CD4-positive, CD25-positive, alpha-beta regulatory T cell (primary cell): ENCODE measurements around the gene HTR3D. TPM values are rescaled to one million over a fixed set of nuclear protein-coding genes. Genes with fewer than 3 reads are reported as not detected.
"Not testable (repeated sequence)": the region's sequence is repeated elsewhere in the genome, so short reads cannot be mapped to it uniquely, and the experiment has no call there.

Experiments used
- ATAC-seq, 2 donors: fragments of 150-1000 bp; cut with Tn5 transposase; one replicate each; pipeline ENCODE4 v1.10.0; 2021; ENCODE audit warnings: low read depth in 2 of 2, moderate number of reproducible peaks in 2 of 2, moderate library complexity in 1 of 2
- DNase-seq, 3 donors: peaks; one replicate each; pipeline versions ENCODE4 v3.0.0 to v3.0.0-alpha.2; 2012 to 2022; ENCODE audit warnings: mixed read lengths in 1 of 3
- H3K27ac ChIP-seq: one replicate; pipeline ENCODE4 v1.7.0; 2013; ENCODE audit warnings: mild to moderate bottlenecking, low read length; ENCODE audit not compliant: insufficient read depth, poor library complexity, severe bottlenecking
- H3K27me3 ChIP-seq: one replicate; pipeline ENCODE4 v1.7.0; 2013; ENCODE audit warnings: low read length; ENCODE audit not compliant: control insufficient read depth, insufficient read depth
- H3K36me3 ChIP-seq: one replicate; pipeline ENCODE4 v1.7.0; 2013; ENCODE audit warnings: mild to moderate bottlenecking, low read length, moderate library complexity; ENCODE audit not compliant: control insufficient read depth, insufficient read depth
- H3K4me1 ChIP-seq: 2 replicates; pipeline ENCODE4 v1.7.0; 2013; ENCODE audit warnings: mild to moderate bottlenecking, low read length; ENCODE audit not compliant: insufficient read depth, control insufficient read depth, poor library complexity, severe bottlenecking
- H3K4me3 ChIP-seq: one replicate; pipeline ENCODE4 v1.7.0; 2013; ENCODE audit warnings: low read depth, mild to moderate bottlenecking, low read length, moderate library complexity
- H3K9me3 ChIP-seq, 2 experiments: 1 replicate in 1 of 2; 2 replicates in 1 of 2; pipeline ENCODE4 v1.7.0; 2013; ENCODE audit warnings: low read length in 2 of 2, mild to moderate bottlenecking in 1 of 2, moderate library complexity in 1 of 2; ENCODE audit not compliant: control insufficient read depth in 2 of 2
- H3K27ac Mint-ChIP-seq, 3 donors: one replicate each; pipeline ENCODE4 v1.8.0; 2020 to 2022; ENCODE audit warnings: mild to moderate bottlenecking in 3 of 3, mixed read lengths in 3 of 3, moderate library complexity in 2 of 3
- H3K27me3 Mint-ChIP-seq: one replicate; pipeline ENCODE4 v1.8.0; 2022; ENCODE audit warnings: mild to moderate bottlenecking, mixed read lengths
- H3K36me3 Mint-ChIP-seq: one replicate; pipeline ENCODE4 v1.8.0; 2020; ENCODE audit warnings: mixed read lengths
- H3K4me1 Mint-ChIP-seq, 4 donors: one replicate each; pipeline ENCODE4 v1.8.0; 2020 to 2022; ENCODE audit warnings: mixed read lengths in 4 of 4, mild to moderate bottlenecking in 1 of 4
- H3K4me3 Mint-ChIP-seq, 4 donors: one replicate each; pipeline ENCODE4 v1.8.0; 2020 to 2022; ENCODE audit warnings: mild to moderate bottlenecking in 4 of 4, mixed read lengths in 4 of 4, moderate library complexity in 3 of 4
- H3K9me3 Mint-ChIP-seq, 7 donors: one replicate each; pipeline ENCODE4 v1.8.0; 2020 to 2022; ENCODE audit warnings: mixed read lengths in 7 of 7, mild to moderate bottlenecking in 3 of 7, moderate library complexity in 2 of 7
- polyA plus RNA-seq, 4 donors: library from polyadenylated mRNA; unstranded; fragments of 300-500 nt; fragmentation: Illumina TruSeq; gene quantifications; one replicate each; pipeline ENCODE4 v1.2.3, GENCODE V29; 2021
- total RNA-seq: library from RNA; stranded (reverse); gene quantifications from one replicate; pipeline ENCODE4 v1.2.3, GENCODE V29; 2022

The HTR3D gene
- total and polyA plus RNA-seq, 5 donors from 2014 or later = not detected

DNA sequence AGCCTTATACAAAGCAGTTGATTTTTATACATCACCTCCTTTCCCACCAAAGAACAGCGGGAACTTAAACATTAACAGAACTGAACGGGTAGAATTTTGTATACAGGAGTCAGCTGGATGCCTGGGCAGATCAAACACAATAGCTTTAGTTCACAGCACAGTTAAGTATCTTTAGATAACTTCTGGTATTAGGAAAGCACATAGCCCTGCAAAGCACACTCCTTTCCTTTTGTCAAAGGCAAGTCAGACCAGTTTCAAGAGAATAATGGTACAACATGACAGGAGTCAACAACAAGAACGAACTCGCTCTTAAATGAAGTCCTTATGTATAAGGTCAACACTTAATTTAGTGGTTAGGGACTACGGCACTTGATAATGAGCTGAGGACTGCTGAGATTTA, 40.1 kb upstream of the HTR3D start:
- Histone ChIP-seq H3K4me3 (no peak overlapping the region), H3K4me1 (no peaks in the 10 kb centered on the region), H3K27ac (no peak overlapping the region), H3K27me3 (no peaks in the 10 kb centered on the region), H3K36me3 (peaks cover 20% of the 10 kb centered on the region), H3K9me3 (no peaks in the 10 kb centered on the region)
- Mint-ChIP-seq H3K4me1 (peaks cover 0 to 5% (median 0%) of the 10 kb centered on the region in 4 donors), H3K27me3 (no peaks in the 10 kb centered on the region), H3K36me3 (peaks cover 21% of the 10 kb centered on the region), H3K4me3 (no peak overlapping the region), H3K9me3 (no peaks in the 10 kb centered on the region), H3K27ac (no peak overlapping the region)
- ATAC-seq = no peak
- no peak for DNase-seq

DNA sequence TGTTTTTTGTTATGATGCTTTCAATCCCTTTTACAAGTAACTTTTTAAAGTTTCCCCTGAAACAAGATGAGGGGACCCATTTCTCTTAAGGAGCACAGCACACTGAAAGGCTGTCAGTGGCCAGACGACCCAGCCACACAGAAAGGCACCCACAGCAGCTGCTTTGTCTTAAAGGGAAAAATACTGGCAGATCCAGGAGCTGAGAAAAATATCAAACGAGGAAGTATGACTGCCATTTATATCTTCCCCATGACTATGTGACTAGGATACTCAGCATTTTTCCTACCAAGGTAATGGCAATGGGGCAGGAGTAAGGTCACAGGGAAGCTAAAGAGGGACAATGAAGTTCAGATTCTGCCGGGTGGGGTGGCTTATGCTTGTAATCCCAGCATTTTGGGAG, 29.8 kb upstream of the HTR3D start:
- Histone ChIP-seq H3K27ac (no peak overlapping the region), H3K9me3 (no peaks in the 10 kb centered on the region), H3K36me3 (peaks cover 4% of the 10 kb centered on the region), H3K27me3 (no peaks in the 10 kb centered on the region), H3K4me3 (no peak overlapping the region), H3K4me1 (no peaks in the 10 kb centered on the region)
- H3K27me3 Mint-ChIP-seq = no peaks in the 10 kb centered on the region
- ATAC-seq (no peak), DNase-seq (no peak)
- no peak overlapping the region for H3K4me3 Mint-ChIP-seq
- peaks cover 11% of the 10 kb centered on the region for H3K36me3 Mint-ChIP-seq
- H3K27ac Mint-ChIP-seq = no peak overlapping the region
- H3K9me3 Mint-ChIP-seq = no peaks in the 10 kb centered on the region
- peaks cover 4 to 15% (median 8%) of the 10 kb centered on the region in 4 donors for H3K4me1 Mint-ChIP-seq

DNA sequence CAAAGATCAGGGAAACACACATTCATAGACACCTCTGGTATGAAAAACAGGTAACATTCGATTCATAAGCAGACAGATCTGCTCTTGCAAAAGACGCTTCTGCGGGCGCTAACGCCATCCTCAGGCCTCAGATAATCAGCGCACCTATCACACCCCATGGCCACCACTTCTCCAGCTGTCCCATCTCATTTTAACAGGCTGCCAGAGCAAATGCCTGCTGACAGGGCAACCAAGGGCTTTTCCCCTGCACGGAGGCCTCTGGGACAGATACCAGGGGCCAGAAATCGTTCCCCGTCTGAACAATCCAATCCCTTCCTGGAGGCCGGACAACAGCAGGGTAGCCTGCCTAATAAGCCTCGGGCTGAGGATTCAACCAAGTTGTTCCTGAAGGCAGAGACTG, 29.1 kb upstream of the HTR3D start:
- no peaks in the 10 kb centered on the region for H3K4me1 ChIP-seq
- Mint-ChIP-seq H3K4me1 (peaks cover 4 to 15% (median 8%) of the 10 kb centered on the region in 4 donors), H3K27me3 (no peaks in the 10 kb centered on the region), H3K36me3 (peaks cover 7% of the 10 kb centered on the region), H3K27ac (no peak overlapping the region), H3K4me3 (no peak overlapping the region), H3K9me3 (no peaks in the 10 kb centered on the region)
- no peak for DNase-seq
- peaks cover 4% of the 10 kb centered on the region for H3K36me3 ChIP-seq
- H3K9me3 ChIP-seq = no peaks in the 10 kb centered on the region
- no peak for ATAC-seq
- H3K27me3 ChIP-seq = no peaks in the 10 kb centered on the region
- no peak overlapping the region for H3K27ac ChIP-seq
- H3K4me3 ChIP-seq = no peak overlapping the region

DNA sequence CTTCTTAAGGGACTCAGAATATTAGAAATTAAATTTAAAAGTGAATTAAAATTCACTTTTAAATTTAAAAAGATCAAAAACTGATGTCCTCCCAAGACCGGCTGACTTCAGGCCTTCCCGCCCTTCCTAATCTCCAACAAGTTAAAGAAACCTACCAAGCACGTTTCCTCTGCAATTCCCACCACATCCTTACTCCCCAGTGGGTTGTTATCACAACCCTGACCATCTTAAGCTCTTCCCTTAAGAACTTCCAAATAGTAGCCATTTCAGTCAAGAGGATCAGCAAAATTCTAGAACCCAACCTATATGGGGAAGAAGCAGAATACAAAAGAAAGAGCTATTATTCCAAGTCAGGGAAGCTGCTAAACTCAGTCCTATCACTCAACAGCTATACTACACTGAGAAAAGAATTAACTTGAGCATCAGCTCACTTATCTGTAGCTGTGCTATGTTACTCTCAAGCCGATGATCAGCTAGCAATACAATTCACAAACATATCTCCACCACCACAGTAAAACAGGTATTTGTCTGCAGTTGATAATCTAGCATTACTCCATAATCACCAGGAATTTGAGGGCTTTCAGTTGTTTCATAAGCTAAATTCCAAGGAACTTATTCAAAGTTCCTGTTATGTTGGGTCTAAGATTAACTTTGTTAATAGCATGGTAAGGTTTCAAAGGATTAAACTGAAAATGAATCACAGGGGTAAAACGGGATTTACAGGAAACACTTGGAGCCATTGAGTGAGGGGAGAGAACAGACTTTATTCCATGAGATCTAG, 28.2 kb upstream of the HTR3D start:
- no peak overlapping the region for H3K27ac ChIP-seq
- ATAC-seq = no peak

DNA sequence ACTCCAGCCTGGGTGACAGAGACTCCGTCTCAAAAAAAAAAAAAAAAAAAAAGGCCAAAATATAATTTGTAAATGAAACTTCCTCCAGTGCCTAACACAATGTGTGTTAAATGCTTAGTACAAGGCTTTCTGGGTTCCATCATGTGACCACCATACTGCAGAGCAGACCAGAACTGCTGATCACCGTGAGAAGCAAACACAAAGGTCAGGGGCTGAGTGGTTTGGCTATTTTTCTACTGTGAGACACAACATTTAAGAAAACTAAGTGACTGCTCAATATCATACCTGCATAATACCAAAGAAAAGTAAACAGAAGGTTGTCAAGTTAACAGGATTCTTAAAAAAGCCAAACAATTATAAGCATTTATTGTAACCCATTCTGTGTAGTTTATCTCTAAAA, 27.1 kb upstream of the HTR3D start:
- H3K27ac Mint-ChIP-seq = no peak overlapping the region
- Histone ChIP-seq H3K9me3 (no peaks in the 10 kb centered on the region), H3K27me3 (no peaks in the 10 kb centered on the region), H3K36me3 (peaks cover 12% of the 10 kb centered on the region), H3K4me3 (no peak overlapping the region), H3K27ac (no peak overlapping the region), H3K4me1 (no peaks in the 10 kb centered on the region)
- ATAC-seq (no peak), DNase-seq (no peak)
- peaks cover 10% of the 10 kb centered on the region for H3K36me3 Mint-ChIP-seq
- no peak overlapping the region for H3K4me3 Mint-ChIP-seq
- peaks cover 0 to 11% (median 9%) of the 10 kb centered on the region in 4 donors for H3K4me1 Mint-ChIP-seq
- H3K9me3 Mint-ChIP-seq = no peaks in the 10 kb centered on the region
- no peaks in the 10 kb centered on the region for H3K27me3 Mint-ChIP-seq

More for the DNA sequence above, 28.2 kb upstream of the HTR3D start:
- Histone ChIP-seq H3K27me3 (no peaks in the 10 kb centered on the region), H3K4me3 (no peak overlapping the region), H3K36me3 (peaks cover 4% of the 10 kb centered on the region), H3K9me3 (no peaks in the 10 kb centered on the region), H3K4me1 (no peaks in the 10 kb centered on the region)
- DNase-seq = no peak
- no peaks in the 10 kb centered on the region for H3K27me3 Mint-ChIP-seq
- peaks cover 6% of the 10 kb centered on the region for H3K36me3 Mint-ChIP-seq
- no peaks in the 10 kb centered on the region for H3K9me3 Mint-ChIP-seq
- H3K4me3 Mint-ChIP-seq = no peak overlapping the region
- H3K27ac Mint-ChIP-seq = no peak overlapping the region
- peaks cover 4 to 15% (median 10%) of the 10 kb centered on the region in 4 donors for H3K4me1 Mint-ChIP-seq

DNA sequence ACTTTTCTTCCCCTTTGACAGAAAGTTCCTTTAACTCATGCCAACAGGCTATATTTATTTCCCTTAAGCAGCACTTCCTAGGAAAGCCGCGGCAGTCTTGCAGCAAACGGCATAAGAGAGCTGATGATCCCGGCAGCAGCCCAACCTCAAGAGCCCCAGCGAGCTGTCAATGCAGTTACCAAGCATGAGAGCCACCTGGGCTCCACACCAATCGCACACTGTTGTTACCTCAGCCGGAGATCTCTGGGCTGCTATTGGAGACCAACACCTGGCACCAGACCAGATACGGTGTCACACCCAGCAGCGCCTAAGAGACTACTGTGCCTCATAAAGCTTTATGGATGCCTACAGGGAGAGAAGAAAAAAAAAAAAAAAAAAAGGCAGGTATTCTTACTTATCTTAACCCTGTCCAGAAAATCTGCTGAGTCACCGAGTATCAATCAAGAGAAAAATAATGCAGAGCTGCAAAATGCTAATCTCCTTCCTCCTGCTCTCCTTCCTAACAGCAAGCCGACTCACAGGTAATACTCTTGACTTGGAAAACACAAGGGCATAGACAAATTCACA, 25.5 kb upstream of the HTR3D start:
- ATAC-seq (peak in 1 of 2 donors; percentile 39), DNase-seq (peak in 2 of 3 donors; percentile 10 to 30)
- Histone ChIP-seq H3K4me3 (no peak overlapping the region), H3K9me3 (no peaks in the 10 kb centered on the region), H3K27ac (no peak overlapping the region), H3K27me3 (no peaks in the 10 kb centered on the region), H3K36me3 (peaks cover 12% of the 10 kb centered on the region), H3K4me1 (no peaks in the 10 kb centered on the region)
- Mint-ChIP-seq H3K36me3 (peaks cover 19% of the 10 kb centered on the region), H3K27me3 (no peaks in the 10 kb centered on the region), H3K4me1 (peaks cover 0 to 12% (median 9%) of the 10 kb centered on the region in 4 donors), H3K9me3 (no peaks in the 10 kb centered on the region), H3K4me3 (no peak overlapping the region), H3K27ac (no peak overlapping the region)

DNA sequence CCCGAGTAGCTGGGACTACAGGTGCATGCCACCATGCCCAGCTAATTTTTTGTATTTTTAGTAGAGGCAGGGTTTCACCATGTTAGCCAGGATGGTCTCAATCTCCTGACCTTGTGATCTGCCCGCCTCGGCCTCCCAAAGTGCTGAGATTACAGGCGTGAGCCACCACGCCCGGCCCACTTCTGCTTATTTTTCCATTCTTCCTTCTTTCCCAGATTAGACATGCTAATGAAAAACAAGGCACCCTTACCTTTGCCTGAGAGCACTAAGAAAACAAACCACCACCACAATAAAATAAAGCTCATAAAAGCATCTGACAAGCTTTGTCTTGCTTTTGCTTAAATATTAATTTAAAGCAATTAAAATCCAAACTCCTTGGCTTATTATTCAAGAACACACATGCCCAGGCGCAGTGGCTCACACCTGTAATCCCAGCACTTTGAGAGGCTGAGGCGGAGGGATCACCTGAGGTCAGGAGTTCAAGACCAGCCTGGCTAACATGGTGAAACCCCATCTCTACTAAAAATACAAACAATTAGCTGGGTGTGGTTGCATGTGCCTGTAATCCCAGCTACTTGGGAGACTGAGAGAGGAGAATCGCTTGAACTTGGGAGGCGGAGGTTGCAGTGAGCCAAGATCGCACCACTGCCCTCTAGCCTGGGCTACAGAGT, 24.3 kb upstream of the HTR3D start:
- H3K27ac ChIP-seq, H3K9me3 ChIP-seq, H3K4me1 ChIP-seq, H3K4me3 Mint-ChIP-seq, H3K4me3 ChIP-seq, H3K9me3 Mint-ChIP-seq, ATAC-seq, H3K27me3 Mint-ChIP-seq, H3K27me3 ChIP-seq, DNase-seq: not testable (repeated sequence)
- H3K36me3 ChIP-seq = peaks cover 19% of the 10 kb centered on the region
- peaks cover 22% of the 10 kb centered on the region for H3K36me3 Mint-ChIP-seq
- peak overlapping the region in 1 of 3 donors; percentile 45 for H3K27ac Mint-ChIP-seq
- H3K4me1 Mint-ChIP-seq = peaks cover 0 to 12% (median 9%) of the 10 kb centered on the region in 4 donors
